ENCODE data around the gene ZNF175. TPM values are rescaled to one million over a fixed set of nuclear protein-coding genes. Genes with fewer than 3 reads are reported as not detected.
A peak's percentile ranks its signal among the peaks of the same experiment; 100 is the strongest.

Gene ZNF175
- total and polyA plus RNA-seq, 9 of the 15 experiments (the other 6 are each of a cell fraction or from before 2014, with no cell fraction given): 3.7 to 37.9 (median 14.0) TPM

GRCh38 chr19:51637362-51637978, 66.4 kb downstream of the ZNF175 start (continued):
- TF ChIP-seq REST (IDR thresholded peaks at IDR 0.05; ENCODE audit: borderline replicate concordance) (peak; percentile 74; the same call in 1 of the 2 replicates), REST (CRISPR knock-in tag; IDR thresholded peaks at IDR 0.05; ENCODE audit: low read depth) (no peak), E2F8 (IDR thresholded peaks at IDR 0.05; ENCODE audit: low read depth, partially characterized antibody) (no peak), ZBTB1 (CRISPR knock-in tag; IDR thresholded peaks at IDR 0.05; ENCODE audit: borderline replicate concordance, low read depth) (no peak), CTCF (IDR thresholded peaks at IDR 0.05 in 2 of 3, conservative IDR thresholded peaks at IDR 0.05 in 1 of 3; ENCODE audit: insufficient read depth in 2 of 3, low read depth in 1 of 3, low read length in 3 of 3) (peak; percentile 61 to 69 (median 63); a peak in 5 of 6 replicates), TAF1 (IDR thresholded peaks at IDR 0.05; ENCODE audit: control insufficient read depth, extremely low read depth, insufficient read depth, low read length, severe bottlenecking) (no peak), ZNF507 (tag; conservative IDR thresholded peaks at IDR 0.05) (no peak), SMAD2 (IDR thresholded peaks at IDR 0.05; ENCODE audit: low read depth, low read length) (no peak), SNIP1 (IDR thresholded peaks at IDR 0.05; ENCODE audit: low read depth) (no peak), KLF10 (CRISPR knock-in tag; IDR thresholded peaks at IDR 0.05) (no peak), FOS (IDR thresholded peaks at IDR 0.05; ENCODE audit: extremely low read depth, insufficient read length) (no peak), SMC3 (conservative IDR thresholded peaks at IDR 0.05; ENCODE audit: insufficient read depth, low read depth, low read length) (peak; percentile 50), SRSF7 (optimal IDR thresholded peaks at IDR 0.05; ENCODE audit: low read depth, low read length) (no peak)

All from K562 (cell line).